ENCODE results near the gene CAPS2. TPM values are rescaled to one million over a fixed set of nuclear protein-coding genes. Genes with fewer than 3 reads are reported as not detected.

Gene CAPS2
- polyA plus RNA-seq, 4 donors: 7.1 to 8.3 (median 8.0) TPM

DNA sequence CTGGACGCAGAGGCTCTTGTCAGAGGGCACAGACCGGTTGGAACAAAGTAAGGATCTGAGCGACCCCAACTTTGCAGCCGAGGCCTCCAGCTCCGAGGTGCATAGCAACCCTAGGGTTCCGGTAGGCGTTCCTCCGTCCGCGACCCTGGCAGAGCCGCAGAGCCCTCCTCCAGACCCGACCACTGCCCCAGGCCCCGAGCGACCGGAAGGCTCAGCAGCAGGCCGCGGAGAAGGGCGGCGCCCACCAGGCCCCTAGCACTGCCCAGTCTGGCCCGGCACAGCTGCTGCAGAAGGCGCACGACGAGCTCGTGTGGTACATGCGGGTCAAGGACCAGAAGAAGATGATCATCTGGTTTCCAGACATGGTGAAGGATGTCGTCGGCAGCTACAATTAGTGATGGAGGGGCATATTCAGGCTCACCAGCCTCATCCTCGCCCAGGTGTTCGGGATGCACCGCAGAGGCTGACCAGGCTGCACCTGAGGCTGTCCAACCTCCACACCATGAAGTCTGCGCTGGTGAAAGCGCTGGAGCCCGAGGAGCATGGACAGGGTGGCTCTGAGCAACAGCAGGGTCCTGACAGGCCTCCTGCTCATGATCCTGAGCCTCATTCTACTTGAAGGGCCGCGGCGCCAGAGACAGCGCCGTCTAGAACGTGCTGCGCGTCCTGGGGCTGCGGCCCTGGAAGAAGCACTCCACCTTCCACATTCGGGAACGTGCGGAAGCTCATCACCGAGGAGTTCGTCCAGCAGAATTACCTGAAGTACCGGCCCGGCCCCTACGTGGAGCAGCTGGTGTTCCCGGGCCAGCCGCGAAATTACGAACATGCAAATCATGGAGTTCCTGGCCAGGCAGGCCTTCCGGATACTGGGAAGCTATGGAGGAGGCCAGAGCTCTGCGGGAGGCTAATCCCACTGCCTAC is 24.5 kb downstream of the CAPS2 start:
- DNase-seq (ENCODE audit: low read depth in 4 of 4, low spot score in 3 of 4): no peak

DNA sequence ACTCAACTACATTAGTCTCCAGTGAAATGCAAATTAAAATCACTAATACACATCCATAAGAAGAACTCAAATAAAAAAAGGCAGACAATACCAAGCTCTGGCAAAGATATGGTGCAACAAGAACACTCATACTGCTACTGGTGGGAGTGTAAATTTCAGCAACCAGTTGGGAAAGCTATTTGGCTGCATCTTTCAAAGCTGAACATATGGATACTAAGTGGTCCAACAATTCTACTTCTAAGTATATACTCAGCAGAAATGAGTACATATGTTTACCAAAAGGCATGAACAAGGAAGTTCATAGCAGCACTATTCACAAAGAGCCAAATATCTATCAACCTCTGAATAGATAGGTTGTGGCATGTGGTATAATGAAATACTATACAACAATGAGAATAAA is 27.3 kb downstream of the CAPS2 start:
- DNase-seq (ENCODE audit: low read depth in 4 of 4, low spot score in 3 of 4): no peak

DNA sequence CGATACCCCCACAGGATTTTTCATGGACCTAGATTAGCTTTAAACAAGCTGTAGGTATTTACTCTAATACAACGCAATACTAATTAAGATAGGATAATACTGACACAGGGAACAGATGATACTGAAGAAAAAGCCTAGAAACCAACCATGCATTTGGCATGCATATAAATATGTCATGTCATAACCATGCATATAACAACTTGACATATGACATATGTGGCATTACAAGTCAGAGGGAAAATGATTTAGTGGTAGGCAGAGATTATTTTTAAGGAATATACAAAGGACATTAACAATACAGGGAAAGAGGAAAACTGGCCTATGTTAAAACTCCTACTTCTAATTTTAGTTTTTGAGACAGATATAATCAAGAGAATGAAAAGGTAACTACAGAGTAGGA is 27.9 kb downstream of the CAPS2 start:
- DNase-seq (ENCODE audit: low read depth in 4 of 4, low spot score in 3 of 4): no peak

DNA sequence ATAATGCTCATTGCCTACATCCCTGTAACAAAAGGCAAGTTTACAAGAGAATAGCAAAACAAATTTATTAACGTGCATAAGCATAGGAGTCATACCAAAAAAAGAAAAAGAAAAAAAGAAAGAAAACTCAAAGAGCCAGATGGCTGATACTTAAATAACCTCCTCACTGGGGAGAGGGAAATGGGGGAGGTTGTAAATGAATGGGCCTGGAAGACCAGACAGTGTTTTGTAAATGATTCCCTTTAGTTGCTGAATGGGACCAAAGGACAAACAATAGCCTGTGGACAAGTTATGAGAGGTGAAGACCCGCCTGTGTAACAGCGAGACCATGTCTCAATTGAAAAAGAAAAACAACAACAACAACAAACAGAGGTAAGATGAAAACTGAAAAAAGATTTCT is 35.3 kb downstream of the CAPS2 start:
- DNase-seq (ENCODE audit: low read depth in 4 of 4, low spot score in 3 of 4): no peak

DNA sequence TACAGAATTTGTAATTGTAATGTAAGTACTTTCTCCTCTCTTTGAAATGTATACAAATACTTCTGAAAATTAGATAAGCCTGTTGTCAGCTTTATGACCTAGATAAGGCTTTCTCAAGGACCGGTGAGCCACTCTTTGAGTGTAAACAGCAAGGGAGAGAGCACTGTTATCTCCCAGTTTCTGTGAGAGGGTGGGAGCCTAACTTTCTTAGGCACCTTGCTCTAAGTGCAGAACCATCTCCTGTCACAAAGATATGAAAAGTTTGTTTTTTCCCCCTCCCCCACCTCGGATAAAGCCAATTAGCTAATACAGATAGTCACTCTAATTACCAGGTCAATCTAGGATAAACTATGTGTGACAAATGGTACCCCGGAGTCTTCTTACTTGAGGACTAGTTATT is 35.8 kb downstream of the CAPS2 start:
- DNase-seq (ENCODE audit: low read depth in 4 of 4, low spot score in 3 of 4): no peak

DNA sequence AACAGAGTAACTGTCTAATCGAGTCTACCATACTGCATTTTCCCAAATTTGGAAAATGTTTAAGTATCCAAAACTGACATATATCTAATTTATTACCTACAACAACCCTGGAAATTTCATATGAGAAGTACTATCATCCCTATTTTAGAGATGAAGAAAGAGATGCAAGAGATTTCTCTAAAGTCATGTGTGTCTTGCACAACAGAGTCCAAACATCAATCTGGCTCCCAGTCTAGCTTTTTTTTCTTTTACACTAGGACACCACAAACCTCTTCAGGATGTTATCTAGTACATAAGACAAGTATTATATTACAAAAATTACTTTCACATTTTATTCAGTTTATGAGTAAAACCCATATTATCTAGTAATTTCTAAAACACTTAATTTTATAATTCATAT is 39.1 kb downstream of the CAPS2 start:
- no peak for DNase-seq (ENCODE audit: low read depth in 4 of 4, low spot score in 3 of 4)

DNA sequence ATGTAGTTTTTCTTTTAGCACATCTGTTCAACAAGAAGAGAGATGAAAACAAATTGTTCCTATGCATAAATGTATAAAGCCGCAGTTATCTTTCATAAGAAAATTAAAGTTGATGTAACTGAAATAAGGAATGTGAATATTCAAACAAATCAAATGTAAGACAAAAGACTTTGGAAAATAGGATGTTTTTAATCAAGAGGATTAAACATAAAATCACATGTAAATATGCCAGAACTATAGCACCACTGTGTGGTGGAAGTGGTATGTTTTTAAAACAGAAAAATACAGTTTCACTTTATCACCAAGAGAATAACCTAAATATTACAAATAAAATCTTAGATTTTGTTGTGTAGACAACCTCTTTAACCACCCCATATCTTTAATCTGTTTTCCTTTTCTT is 40.4 kb downstream of the CAPS2 start:
- DNase-seq (ENCODE audit: low read depth in 4 of 4, low spot score in 3 of 4): peak in 1 of 4 donors; percentile 8

DNA sequence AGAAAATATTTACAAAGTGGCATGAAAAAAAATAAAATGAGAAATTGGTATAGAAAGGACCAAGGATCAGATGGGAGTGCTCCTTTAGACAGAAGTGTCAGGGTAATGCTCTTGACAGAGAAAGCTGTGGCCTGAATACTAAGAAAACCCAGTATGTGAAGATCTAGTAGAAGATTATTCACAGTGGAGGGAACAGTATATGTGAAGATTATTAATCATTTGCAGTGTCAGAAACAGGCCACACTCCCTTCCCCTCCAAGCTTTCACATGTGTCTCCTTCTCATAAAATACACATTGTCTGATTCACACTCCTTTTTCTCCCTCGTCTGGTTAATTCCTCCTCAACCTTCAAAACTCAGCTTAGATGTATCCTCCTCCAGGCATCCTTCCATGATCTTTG is 41.3 kb downstream of the CAPS2 start:
- DNase-seq (ENCODE audit: low read depth in 4 of 4, low spot score in 3 of 4): no peak

DNA sequence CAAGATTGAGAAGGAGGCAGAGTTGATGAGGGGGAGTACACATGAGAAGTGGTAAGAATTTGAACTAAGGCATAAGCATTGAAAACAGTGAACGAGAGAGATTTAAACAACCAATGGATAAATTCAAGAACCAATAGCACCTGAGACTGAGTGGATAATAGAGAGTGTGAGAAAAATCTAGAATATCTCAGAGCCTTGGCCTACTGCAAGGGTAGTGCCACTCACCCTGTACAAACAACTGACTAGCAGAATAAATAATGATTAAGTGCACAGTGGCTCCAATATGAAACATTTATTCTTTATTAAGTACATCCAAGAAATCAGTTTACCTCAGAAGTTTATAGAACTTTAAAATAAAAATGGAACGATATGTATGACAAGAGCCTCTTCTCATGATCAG is 54.4 kb downstream of the CAPS2 start:
- no peak for DNase-seq (ENCODE audit: low read depth in 4 of 4, low spot score in 3 of 4)

DNA sequence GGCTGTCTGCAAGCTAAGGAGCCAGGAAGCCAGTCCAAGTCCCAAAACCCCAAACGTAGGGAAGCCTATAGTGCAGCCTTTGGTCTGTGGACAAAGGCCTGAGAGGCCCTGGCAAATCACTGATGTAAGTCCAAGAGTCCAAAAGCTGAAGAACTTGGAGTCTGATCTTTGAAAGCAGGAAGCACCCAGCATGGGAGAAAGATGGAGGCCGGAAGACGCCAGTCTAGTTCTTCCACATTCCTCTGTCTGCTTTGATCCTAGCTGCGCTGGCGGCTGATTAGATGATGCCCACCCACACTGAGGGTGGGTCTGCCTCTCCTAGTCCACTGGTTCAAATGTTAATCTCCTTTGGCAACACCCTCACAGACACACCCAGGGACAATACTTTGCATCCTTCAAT is 58.5 kb downstream of the CAPS2 start:
- DNase-seq (ENCODE audit: low read depth in 4 of 4, low spot score in 3 of 4): no peak

DNA sequence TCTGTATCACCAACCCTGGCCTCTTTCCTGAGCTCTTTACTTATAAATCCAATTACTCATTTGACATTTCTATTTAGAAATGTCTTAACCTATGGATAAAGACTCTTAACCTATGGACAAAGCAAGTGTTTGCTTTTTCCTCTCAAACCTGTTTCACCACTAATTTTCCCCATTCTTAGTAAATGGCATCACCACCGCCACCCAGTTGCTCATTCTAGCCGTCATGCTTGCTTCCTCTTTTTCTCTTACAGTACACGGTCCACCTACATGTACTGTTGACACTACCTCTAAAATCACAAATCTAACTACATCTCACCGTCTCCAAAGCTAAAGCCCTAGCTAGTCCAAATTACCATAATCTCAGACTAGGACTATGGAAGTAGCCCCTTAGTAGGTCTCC is 60.0 kb downstream of the CAPS2 start:
- DNase-seq (ENCODE audit: low read depth in 4 of 4, low spot score in 3 of 4): no peak

DNA sequence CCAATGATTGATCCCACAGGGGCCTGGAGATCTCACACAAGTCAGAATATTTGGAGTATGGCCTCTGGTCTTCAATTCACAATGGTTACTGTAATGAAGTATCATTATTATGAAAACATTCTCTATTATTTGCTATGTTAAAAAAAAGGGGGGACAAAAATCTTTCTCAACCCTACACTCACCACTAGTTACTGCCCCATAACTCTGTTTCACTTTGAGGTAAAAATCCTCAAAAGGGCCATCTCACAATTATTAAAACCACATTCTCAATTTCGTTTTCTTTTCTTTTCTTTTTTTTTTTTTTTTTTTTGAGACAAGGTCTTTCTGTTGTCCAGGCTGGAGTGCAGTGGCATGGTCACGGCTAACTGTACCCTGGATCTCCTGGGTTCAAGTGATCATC is 60.9 kb downstream of the CAPS2 start:
- no peak for DNase-seq (ENCODE audit: low read depth in 4 of 4, low spot score in 3 of 4)

DNA sequence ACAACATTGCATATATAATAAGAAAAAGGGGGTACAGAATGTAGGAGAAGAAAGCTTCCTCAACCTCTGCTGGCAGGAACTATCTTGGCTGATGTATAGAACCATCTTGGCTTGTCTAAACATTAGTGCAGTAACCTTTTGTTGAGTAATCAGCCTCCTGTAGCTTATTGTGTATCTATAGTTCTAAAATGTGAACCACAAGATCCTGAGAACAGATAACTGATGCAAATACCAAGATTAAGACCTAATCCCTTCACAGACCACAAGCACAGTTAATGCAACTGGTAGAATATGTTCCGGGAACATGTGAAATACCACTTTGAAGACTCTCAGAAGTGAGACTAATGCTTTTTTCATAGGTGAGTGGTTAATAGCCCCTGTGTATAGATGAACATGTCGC is 69.8 kb downstream of the CAPS2 start:
- no peak for DNase-seq (ENCODE audit: low read depth in 4 of 4, low spot score in 3 of 4)

DNA sequence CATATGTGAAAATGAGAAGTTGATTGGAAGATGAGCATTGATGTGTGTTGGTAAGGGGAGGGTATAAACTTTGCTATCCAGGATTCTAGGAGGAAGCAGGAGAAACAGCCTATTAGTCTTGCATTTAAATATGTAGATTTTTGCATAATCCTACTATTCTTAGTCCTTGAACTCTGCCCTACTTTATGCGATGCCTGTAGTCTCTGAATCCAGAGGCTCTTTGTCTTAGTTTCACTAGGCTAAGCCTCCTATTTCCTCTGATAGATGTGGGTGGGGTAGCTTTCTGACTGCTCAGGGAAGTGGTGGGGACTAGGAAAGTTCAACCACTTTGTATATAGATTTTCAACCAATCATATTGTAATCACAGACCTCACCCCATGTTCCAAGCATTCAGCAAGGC is 71.0 kb downstream of the CAPS2 start:
- no peak for DNase-seq (ENCODE audit: low read depth in 4 of 4, low spot score in 3 of 4)

DNA sequence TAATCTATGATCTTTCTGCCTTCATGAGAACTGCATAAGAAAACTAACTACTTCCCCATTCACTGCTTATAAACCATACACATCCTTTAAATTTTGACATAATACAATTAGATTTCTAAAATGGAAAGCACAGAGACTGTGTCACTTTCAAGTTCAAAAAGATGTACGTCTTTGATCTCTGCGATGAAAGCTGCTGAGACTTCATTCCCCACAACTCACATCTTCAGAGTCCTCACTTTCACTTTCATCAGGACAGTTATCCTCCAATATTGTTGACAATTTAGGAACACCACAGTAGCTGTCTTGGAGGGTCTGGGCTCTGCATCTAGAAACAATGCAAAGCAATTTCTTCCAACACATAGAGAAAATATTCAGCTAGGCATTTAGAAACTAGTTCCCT is 72.6 kb downstream of the CAPS2 start:
- DNase-seq (ENCODE audit: low read depth in 4 of 4, low spot score in 3 of 4): no peak

DNA sequence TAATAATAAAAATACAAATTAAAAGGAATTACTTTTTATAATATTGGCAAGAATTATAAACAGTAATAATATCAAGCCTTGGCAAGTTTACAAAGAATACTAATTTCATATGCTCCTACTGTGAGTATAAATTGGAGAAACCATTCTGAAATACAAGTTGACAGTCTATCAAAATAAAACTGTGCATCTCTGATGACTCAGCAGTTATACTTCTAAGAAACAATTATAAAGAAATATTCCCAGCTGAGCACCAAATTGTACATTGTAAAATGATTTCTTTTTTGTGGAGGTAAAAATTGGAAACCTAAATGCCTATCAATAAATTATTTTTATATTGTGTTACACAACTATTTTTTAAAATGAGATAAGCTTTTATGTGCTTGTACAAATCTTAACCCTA is 85.0 kb downstream of the CAPS2 start:
- no peak for DNase-seq (ENCODE audit: low read depth in 4 of 4, low spot score in 3 of 4)

DNA sequence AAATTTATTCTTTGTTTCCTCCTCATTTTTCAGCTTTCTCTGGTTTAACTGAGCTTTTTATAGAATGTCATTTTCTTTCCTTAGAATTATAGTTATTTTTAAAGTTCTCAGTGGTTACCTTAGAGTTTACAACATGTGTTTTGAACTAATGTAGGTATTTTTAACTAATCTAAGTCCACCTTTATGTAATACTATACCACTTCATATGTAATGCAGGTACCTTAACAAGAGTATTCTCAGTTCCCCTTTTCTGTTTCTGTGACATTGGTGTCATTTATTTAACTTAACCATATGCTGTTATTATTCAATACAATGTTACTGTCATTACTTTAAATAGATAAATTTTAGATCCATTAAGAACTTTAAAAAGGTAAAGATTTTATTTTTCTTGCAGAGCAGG is 90.1 kb downstream of the CAPS2 start:
- DNase-seq (ENCODE audit: low read depth in 4 of 4, low spot score in 3 of 4): no peak

DNA sequence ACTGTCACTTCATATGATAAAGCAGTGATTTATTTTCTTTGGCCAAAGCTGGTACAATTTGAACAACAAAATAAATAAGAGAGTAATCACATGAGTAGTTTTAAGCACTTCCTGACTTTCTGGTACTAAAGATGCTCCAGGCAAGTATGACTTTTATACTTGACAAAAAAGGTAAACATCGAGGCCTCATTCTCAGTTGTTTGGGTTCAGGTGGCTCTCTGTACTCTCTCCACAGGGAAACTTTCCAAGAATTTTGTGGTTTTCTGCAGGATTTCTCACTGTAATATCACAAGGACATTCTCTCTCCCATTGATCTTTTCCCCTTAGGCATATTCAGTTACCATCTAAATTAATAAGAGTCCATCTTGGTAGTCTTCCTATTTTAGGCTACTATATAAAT is 93.9 kb downstream of the CAPS2 start:
- DNase-seq (ENCODE audit: low read depth in 4 of 4, low spot score in 3 of 4): no peak

DNA sequence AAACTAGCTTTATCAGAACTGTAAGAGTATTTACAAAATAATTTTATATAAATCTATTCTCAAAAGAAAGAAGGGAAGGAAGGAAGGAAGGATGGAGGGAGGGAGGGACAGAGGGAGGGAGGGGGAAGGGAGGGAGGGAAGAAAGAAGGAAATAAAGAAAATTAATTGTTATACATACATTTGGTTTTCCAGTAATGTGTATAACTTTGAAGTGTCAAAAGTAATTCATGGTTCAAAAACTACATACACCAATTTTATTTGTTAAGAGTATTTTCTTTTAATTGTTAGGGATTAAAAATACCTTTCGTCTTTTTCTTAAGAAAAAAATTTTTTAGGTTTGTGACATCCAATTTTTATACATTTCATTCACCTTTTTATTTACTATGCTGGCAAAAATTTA is 103.0 kb downstream of the CAPS2 start:
- DNase-seq (ENCODE audit: low read depth in 4 of 4, low spot score in 3 of 4): no peak

All from left renal pelvis (tissue), 4 donors.